HEK293 (cell line): ENCODE measurements around the gene GALT.

Experiments
- KLF8 ChIP-seq: fragments of 450-650 bp; formaldehyde crosslinking; IDR thresholded peaks from 2 replicates; pipeline ENCODE4 v1.5.1; 2016; ENCODE audit warnings: missing biosample characterization, missing genetic modification characterization
- SP2 ChIP-seq: fragments of 450-650 bp; formaldehyde crosslinking; IDR thresholded peaks from 2 replicates; pipeline ENCODE4 v1.5.1; 2016; ENCODE audit warnings: missing biosample characterization, missing genetic modification characterization
- ZEB2 ChIP-seq: fragments of 450-650 bp; formaldehyde crosslinking; IDR thresholded peaks from 2 replicates; pipeline ENCODE4 v1.5.1; 2016; ENCODE audit warnings: missing biosample characterization, missing genetic modification characterization
- ZFP41 ChIP-seq: fragments of 450-650 bp; formaldehyde crosslinking; IDR thresholded peaks from 2 replicates; pipeline ENCODE4 v1.5.1; 2016; ENCODE audit warnings: missing biosample characterization, missing genetic modification characterization, borderline replicate concordance
- ZNF239 ChIP-seq: fragments of 450-650 bp; formaldehyde crosslinking; IDR thresholded peaks from 2 replicates; pipeline ENCODE4 v1.5.1; 2016; ENCODE audit warnings: missing biosample characterization, missing genetic modification characterization
- ZNF350 ChIP-seq: fragments of 450-650 bp; formaldehyde crosslinking; IDR thresholded peaks from 2 replicates; pipeline ENCODE4 v1.5.0; 2017; ENCODE audit warnings: missing biosample characterization, mild to moderate bottlenecking, missing genetic modification characterization
- ZNF404 ChIP-seq: fragments of 450-650 bp; formaldehyde crosslinking; IDR thresholded peaks from 2 replicates; pipeline ENCODE4 v1.5.1; 2017; ENCODE audit warnings: missing biosample characterization, missing genetic modification characterization
- ZNF549 ChIP-seq: fragments of 450-650 bp; IDR thresholded peaks from 2 replicates; pipeline ENCODE4 v1.5.1; 2018; ENCODE audit warnings: missing biosample characterization, missing genetic modification characterization, mild to moderate bottlenecking, inconsistent platforms, moderate library complexity
- ZNF558 ChIP-seq: fragments of 450-650 bp; formaldehyde crosslinking; IDR thresholded peaks from 2 replicates; pipeline ENCODE4 v1.5.1; 2016; ENCODE audit warnings: missing biosample characterization, missing genetic modification characterization
- ZNF610 ChIP-seq: fragments of 450-650 bp; formaldehyde crosslinking; IDR thresholded peaks from 2 replicates; pipeline ENCODE4 v1.5.1; 2016; ENCODE audit warnings: missing biosample characterization, missing genetic modification characterization, borderline replicate concordance
- ZNF629 ChIP-seq: fragments of 450-650 bp; formaldehyde crosslinking; IDR thresholded peaks from 2 replicates; pipeline ENCODE4 v1.5.1; 2017; ENCODE audit warnings: missing biosample characterization, missing genetic modification characterization
- ZNF660 ChIP-seq: fragments of 450-650 bp; IDR thresholded peaks from 2 replicates; pipeline ENCODE4 v1.5.1; 2018; ENCODE audit warnings: missing biosample characterization, mild to moderate bottlenecking, missing genetic modification characterization
- ZNF747 ChIP-seq: fragments of 450-650 bp; formaldehyde crosslinking; IDR thresholded peaks from 2 replicates; pipeline ENCODE4 v1.5.1; 2016; ENCODE audit warnings: missing biosample characterization, missing genetic modification characterization
- ZSCAN23 ChIP-seq: fragments of 450-650 bp; formaldehyde crosslinking; IDR thresholded peaks from 2 replicates; pipeline ENCODE4 v1.5.1; 2016; ENCODE audit warnings: missing biosample characterization, missing genetic modification characterization
- TF ChIP-seq, protein P1 (sequence below): fragments of 450-650 bp; formaldehyde crosslinking; IDR thresholded peaks from 2 replicates; pipeline ENCODE4 v1.5.1; 2017; ENCODE audit warnings: missing biosample characterization, missing genetic modification characterization
- TF ChIP-seq, protein P2 (sequence below): fragments of 450-650 bp; formaldehyde crosslinking; IDR thresholded peaks from 2 replicates; pipeline ENCODE4 v1.5.1; 2016; ENCODE audit warnings: missing biosample characterization, missing genetic modification characterization
- TF ChIP-seq, protein P3 (sequence below): fragments of 450-650 bp; IDR thresholded peaks from 2 replicates; pipeline ENCODE4 v1.5.1; 2018; ENCODE audit warnings: missing biosample characterization, mild to moderate bottlenecking, missing genetic modification characterization
- TF ChIP-seq, protein P4 (sequence below): fragments of 450-650 bp; formaldehyde crosslinking; IDR thresholded peaks from 2 replicates; pipeline ENCODE4 v1.5.1; 2016; ENCODE audit warnings: missing biosample characterization, missing genetic modification characterization
- TF ChIP-seq, protein P5 (sequence below): fragments of 450-650 bp; formaldehyde crosslinking; optimal IDR thresholded peaks from 2 replicates; pipeline ENCODE3; 2016; ENCODE audit warnings: missing biosample characterization, mild to moderate bottlenecking, missing genetic modification characterization
- TF ChIP-seq, protein P6 (sequence below): fragments of 450-650 bp; formaldehyde crosslinking; IDR thresholded peaks from 2 replicates; pipeline ENCODE4 v1.5.1; 2016; ENCODE audit warnings: missing biosample characterization, missing genetic modification characterization
- TF ChIP-seq, protein P7 (sequence below): fragments of 450-650 bp; formaldehyde crosslinking; IDR thresholded peaks from 2 replicates; pipeline ENCODE4 v1.5.1; 2017; ENCODE audit warnings: missing biosample characterization, missing genetic modification characterization
- TF ChIP-seq, protein P8 (sequence below): fragments of 450-650 bp; formaldehyde crosslinking; IDR thresholded peaks from 2 replicates; pipeline ENCODE4 v1.5.1; 2016; ENCODE audit warnings: missing biosample characterization, missing genetic modification characterization

GALT gene

DNA sequence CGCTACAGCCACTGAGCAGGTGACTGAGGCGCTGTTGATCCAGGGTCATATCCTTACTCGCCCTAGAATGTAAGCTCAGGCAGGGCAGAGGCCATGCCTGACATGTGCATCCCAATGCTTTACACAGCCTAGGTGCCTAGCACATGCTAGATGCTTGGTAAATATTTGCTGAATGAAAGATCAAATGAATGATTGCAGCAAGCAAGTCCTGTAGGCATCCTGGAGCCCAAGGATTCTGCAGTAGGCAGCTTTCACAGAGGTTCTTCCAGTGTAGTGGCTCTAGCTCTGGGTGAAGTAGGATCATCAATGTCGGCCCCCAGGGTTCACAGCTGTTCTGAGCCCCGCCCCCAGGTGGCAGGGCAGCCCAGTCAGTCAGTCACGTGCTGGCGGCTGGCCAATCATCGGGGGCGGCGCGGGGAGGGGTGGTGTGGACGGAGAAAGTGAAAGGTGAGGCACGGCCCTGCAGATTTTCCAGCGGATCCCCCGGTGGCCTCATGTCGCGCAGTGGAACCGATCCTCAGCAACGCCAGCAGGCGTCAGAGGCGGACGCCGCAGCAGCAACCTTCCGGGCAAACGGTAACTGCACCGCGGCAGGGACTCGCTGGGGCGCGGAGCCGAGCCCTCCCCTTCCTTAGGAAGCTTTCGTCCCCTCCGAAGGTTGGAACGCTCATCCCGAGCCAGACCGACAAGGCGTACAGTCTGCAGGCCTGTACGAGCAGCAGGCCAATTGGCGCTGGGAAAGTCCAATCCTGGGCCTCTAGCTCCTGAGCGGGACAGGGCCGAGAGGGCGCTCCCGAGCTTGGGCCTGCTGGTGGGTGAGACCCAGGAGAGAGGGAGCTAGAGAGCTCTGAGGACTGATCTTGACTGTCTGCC is at the start of gene GALT (continued):
- no peak for TF ChIP-seq ZNF549 (tag by site-specific recombination)
- TF ChIP-seq ZNF660 (tag by site-specific recombination), result no peak; the same call in none of the 2 replicates
- TF ChIP-seq, protein P1, sequence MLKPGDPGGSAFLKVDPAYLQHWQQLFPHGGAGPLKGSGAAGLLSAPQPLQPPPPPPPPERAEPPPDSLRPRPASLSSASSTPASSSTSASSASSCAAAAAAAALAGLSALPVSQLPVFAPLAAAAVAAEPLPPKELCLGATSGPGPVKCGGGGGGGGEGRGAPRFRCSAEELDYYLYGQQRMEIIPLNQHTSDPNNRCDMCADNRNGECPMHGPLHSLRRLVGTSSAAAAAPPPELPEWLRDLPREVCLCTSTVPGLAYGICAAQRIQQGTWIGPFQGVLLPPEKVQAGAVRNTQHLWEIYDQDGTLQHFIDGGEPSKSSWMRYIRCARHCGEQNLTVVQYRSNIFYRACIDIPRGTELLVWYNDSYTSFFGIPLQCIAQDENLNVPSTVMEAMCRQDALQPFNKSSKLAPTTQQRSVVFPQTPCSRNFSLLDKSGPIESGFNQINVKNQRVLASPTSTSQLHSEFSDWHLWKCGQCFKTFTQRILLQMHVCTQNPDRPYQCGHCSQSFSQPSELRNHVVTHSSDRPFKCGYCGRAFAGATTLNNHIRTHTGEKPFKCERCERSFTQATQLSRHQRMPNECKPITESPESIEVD (tag by site-specific recombination), result no peak
- TF ChIP-seq, protein P2, sequence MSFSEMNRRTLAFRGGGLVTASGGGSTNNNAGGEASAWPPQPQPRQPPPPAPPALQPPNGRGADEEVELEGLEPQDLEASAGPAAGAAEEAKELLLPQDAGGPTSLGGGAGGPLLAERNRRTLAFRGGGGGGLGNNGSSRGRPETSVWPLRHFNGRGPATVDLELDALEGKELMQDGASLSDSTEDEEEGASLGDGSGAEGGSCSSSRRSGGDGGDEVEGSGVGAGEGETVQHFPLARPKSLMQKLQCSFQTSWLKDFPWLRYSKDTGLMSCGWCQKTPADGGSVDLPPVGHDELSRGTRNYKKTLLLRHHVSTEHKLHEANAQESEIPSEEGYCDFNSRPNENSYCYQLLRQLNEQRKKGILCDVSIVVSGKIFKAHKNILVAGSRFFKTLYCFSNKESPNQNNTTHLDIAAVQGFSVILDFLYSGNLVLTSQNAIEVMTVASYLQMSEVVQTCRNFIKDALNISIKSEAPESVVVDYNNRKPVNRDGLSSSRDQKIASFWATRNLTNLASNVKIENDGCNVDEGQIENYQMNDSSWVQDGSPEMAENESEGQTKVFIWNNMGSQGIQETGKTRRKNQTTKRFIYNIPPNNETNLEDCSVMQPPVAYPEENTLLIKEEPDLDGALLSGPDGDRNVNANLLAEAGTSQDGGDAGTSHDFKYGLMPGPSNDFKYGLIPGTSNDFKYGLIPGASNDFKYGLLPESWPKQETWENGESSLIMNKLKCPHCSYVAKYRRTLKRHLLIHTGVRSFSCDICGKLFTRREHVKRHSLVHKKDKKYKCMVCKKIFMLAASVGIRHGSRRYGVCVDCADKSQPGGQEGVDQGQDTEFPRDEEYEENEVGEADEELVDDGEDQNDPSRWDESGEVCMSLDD (tag by site-specific recombination), result 0 out of 2 replicates have a peak, but pooled peaks have one; percentile 27
- TF ChIP-seq, protein P3, sequence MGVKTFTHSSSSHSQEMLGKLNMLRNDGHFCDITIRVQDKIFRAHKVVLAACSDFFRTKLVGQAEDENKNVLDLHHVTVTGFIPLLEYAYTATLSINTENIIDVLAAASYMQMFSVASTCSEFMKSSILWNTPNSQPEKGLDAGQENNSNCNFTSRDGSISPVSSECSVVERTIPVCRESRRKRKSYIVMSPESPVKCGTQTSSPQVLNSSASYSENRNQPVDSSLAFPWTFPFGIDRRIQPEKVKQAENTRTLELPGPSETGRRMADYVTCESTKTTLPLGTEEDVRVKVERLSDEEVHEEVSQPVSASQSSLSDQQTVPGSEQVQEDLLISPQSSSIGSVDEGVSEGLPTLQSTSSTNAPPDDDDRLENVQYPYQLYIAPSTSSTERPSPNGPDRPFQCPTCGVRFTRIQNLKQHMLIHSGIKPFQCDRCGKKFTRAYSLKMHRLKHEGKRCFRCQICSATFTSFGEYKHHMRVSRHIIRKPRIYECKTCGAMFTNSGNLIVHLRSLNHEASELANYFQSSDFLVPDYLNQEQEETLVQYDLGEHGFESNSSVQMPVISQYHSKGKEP (tag by site-specific recombination), result no peak
- TF ChIP-seq, protein P4, sequence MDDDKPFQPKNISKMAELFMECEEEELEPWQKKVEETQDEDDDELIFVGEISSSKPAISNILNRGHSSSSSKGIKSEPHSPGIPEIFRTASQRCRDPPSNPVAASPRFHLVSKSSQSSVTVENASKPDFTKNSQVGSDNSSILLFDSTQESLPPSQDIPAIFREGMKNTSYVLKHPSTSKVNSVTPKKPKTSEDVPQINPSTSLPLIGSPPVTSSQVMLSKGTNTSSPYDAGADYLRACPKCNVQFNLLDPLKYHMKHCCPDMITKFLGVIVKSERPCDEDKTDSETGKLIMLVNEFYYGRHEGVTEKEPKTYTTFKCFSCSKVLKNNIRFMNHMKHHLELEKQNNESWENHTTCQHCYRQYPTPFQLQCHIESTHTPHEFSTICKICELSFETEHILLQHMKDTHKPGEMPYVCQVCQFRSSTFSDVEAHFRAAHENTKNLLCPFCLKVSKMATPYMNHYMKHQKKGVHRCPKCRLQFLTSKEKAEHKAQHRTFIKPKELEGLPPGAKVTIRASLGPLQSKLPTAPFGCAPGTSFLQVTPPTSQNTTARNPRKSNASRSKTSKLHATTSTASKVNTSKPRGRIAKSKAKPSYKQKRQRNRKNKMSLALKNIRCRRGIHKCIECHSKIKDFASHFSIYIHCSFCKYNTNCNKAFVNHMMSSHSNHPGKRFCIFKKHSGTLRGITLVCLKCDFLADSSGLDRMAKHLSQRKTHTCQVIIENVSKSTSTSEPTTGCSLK (tag by site-specific recombination), result no peak
- no peak for TF ChIP-seq ZSCAN23
- peak; percentile 70; the same call in 1 of the 2 replicates for TF ChIP-seq ZEB2 (tag by site-specific recombination)
- TF ChIP-seq, protein P5, sequence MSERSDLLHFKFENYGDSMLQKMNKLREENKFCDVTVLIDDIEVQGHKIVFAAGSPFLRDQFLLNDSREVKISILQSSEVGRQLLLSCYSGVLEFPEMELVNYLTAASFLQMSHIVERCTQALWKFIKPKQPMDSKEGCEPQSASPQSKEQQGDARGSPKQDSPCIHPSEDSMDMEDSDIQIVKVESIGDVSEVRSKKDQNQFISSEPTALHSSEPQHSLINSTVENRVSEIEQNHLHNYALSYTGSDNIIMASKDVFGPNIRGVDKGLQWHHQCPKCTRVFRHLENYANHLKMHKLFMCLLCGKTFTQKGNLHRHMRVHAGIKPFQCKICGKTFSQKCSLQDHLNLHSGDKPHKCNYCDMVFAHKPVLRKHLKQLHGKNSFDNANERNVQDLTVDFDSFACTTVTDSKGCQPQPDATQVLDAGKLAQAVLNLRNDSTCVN (tag by site-specific recombination), result peak; percentile 57
- TF ChIP-seq ZNF610 (tag by site-specific recombination), result peak; percentile 11; the same call in 1 of the 2 replicates
- TF ChIP-seq ZNF350 (tag by site-specific recombination), result no peak
- no peak for TF ChIP-seq ZFP41 (tag by site-specific recombination)
- TF ChIP-seq ZNF239 (tag by site-specific recombination), result no peak
- TF ChIP-seq, protein P6, sequence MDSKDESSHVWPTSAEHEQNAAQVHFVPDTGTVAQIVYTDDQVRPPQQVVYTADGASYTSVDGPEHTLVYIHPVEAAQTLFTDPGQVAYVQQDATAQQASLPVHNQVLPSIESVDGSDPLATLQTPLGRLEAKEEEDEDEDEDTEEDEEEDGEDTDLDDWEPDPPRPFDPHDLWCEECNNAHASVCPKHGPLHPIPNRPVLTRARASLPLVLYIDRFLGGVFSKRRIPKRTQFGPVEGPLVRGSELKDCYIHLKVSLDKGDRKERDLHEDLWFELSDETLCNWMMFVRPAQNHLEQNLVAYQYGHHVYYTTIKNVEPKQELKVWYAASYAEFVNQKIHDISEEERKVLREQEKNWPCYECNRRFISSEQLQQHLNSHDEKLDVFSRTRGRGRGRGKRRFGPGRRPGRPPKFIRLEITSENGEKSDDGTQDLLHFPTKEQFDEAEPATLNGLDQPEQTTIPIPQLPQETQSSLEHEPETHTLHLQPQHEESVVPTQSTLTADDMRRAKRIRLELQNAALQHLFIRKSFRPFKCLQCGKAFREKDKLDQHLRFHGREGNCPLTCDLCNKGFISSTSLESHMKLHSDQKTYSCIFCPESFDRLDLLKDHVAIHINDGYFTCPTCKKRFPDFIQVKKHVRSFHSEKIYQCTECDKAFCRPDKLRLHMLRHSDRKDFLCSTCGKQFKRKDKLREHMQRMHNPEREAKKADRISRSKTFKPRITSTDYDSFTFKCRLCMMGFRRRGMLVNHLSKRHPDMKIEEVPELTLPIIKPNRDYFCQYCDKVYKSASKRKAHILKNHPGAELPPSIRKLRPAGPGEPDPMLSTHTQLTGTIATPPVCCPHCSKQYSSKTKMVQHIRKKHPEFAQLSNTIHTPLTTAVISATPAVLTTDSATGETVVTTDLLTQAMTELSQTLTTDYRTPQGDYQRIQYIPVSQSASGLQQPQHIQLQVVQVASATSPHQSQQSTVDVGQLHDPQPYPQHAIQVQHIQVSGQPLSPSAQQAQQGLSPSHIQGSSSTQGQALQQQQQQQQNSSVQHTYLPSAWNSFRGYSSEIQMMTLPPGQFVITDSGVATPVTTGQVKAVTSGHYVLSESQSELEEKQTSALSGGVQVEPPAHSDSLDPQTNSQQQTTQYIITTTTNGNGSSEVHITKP, result peak; percentile 99
- peak; percentile 78 for TF ChIP-seq SP2 (tag by site-specific recombination)
- TF ChIP-seq, protein P7, sequence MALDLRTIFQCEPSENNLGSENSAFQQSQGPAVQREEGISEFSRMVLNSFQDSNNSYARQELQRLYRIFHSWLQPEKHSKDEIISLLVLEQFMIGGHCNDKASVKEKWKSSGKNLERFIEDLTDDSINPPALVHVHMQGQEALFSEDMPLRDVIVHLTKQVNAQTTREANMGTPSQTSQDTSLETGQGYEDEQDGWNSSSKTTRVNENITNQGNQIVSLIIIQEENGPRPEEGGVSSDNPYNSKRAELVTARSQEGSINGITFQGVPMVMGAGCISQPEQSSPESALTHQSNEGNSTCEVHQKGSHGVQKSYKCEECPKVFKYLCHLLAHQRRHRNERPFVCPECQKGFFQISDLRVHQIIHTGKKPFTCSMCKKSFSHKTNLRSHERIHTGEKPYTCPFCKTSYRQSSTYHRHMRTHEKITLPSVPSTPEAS, result no peak
- no peak for TF ChIP-seq ZNF404 (tag by site-specific recombination)
- no peak for TF ChIP-seq KLF8 (tag by site-specific recombination)
- TF ChIP-seq, protein P8, sequence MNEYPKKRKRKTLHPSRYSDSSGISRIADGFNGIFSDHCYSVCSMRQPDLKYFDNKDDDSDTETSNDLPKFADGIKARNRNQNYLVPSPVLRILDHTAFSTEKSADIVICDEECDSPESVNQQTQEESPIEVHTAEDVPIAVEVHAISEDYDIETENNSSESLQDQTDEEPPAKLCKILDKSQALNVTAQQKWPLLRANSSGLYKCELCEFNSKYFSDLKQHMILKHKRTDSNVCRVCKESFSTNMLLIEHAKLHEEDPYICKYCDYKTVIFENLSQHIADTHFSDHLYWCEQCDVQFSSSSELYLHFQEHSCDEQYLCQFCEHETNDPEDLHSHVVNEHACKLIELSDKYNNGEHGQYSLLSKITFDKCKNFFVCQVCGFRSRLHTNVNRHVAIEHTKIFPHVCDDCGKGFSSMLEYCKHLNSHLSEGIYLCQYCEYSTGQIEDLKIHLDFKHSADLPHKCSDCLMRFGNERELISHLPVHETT (tag by site-specific recombination), result no peak
- TF ChIP-seq ZNF747 (tag by site-specific recombination), result no peak
- 0 out of 2 replicates have a peak, but pooled peaks have one; percentile 52 for TF ChIP-seq ZNF629 (tag by site-specific recombination)
- no peak for TF ChIP-seq ZNF558 (tag by site-specific recombination)
